Peyer's patch (tissue), 4 donors: ENCODE results near the gene SBNO1. TPM values are rescaled to one million over a fixed set of nuclear protein-coding genes. Genes with fewer than 3 reads are reported as not detected.
"Not testable (repeated sequence)": the region's sequence is repeated elsewhere in the genome, so short reads cannot be mapped to it uniquely, and the experiment has no call there.

Experiments
- DNase-seq, 3 donors: peaks; one replicate each; pipeline ENCODE4 v3.0.0-alpha.2; 2017 to 2019
- H3K27ac ChIP-seq, 4 donors: fragments of 200-600 bp; sonication (generic); one replicate each; pipeline ENCODE4 v1.5.1; 2016 to 2019
- H3K27me3 ChIP-seq, 2 donors: fragments of 200-600 bp; sonication (generic); one replicate each; pipeline ENCODE4 v1.5.1; 2019
- H3K36me3 ChIP-seq, 3 donors: fragments of 200-600 bp; sonication (generic); one replicate each; pipeline ENCODE4 v1.5.1; 2016 to 2019
- H3K4me1 ChIP-seq, 4 donors: fragments of 200-600 bp; sonication (generic); one replicate each; pipeline ENCODE4 v1.5.1; 2016 to 2019
- H3K4me3 ChIP-seq, 4 donors: fragments of 200-600 bp; sonication (generic); 1 replicate in 3 of 4; 2 replicates in 1 of 4; pipeline ENCODE4 v1.5.1; 2016 to 2019; ENCODE audit warnings: mild to moderate bottlenecking in 1 of 4
- H3K9me3 ChIP-seq, 4 donors: fragments of 200-600 bp; sonication (generic); one replicate each; pipeline ENCODE4 v1.5.1; 2016 to 2019; ENCODE audit warnings: mild to moderate bottlenecking in 1 of 4
- CTCF ChIP-seq, 6 experiments: fragments of 450-650 bp in 4 of 6; fragments of 200-600 bp in 2 of 6; sonication (generic) in 1 of 6; IDR thresholded peaks; one replicate each; pipeline ENCODE4 v1.5.1; 2017 to 2019; ENCODE audit warnings: antibody characterized with exemption in 6 of 6, mild to moderate bottlenecking in 3 of 6, moderate library complexity in 1 of 6
- POLR2A ChIP-seq, 2 donors: fragments of 450-650 bp; IDR thresholded peaks; one replicate each; pipeline ENCODE4 v1.5.1; 2017; ENCODE audit warnings: antibody characterized with exemption in 2 of 2, mild to moderate bottlenecking in 2 of 2, moderate library complexity in 2 of 2
- total RNA-seq, 4 donors: library from RNA; depleted of rRNA; stranded (reverse); fragments of >200 nt; gene quantifications; one replicate each; pipeline ENCODE4 v1.1.0, GENCODE V29; 2016

The SBNO1 gene
- total RNA-seq = 10 to 100 TPM; 16.2 to 23.9 (median 18.8) TPM

- no peaks in the 10 kb centered on the region for H3K27me3 ChIP-seq
- peak within 1 kb of the TSS; percentile 69 to 93 (median 80) for H3K4me3 ChIP-seq
- H3K9me3 ChIP-seq = no peaks in the 10 kb centered on the region
- TF ChIP-seq POLR2A (IDR thresholded peaks at IDR 0.05) (peak; percentile 54 to 66), CTCF (IDR thresholded peaks at IDR 0.05) (peak in 1 of 6 experiments; percentile 13)
- peaks cover 0 to 17% (median 10%) of the 10 kb centered on the region in 4 donors for H3K4me1 ChIP-seq
- H3K27ac ChIP-seq = peak within 1 kb of the TSS; percentile 91 to 96 (median 95)
- peak; percentile 93 to 95 (median 95) for DNase-seq
- peaks cover 0 to 13% (median 0%) of the 10 kb centered on the region in 3 donors for H3K36me3 ChIP-seq
These were observed at the start of gene SBNO1 for GRCh38 chr12:123364532-123365024. Gene SBNO1, minus strand, starts transcription at chr12:123364847. Its CDS starts 14,406 bp downstream, at chr12:123350441.

- TF ChIP-seq CTCF (IDR thresholded peaks at IDR 0.05) (no peak), POLR2A (IDR thresholded peaks at IDR 0.05) (no peak)
- H3K27ac ChIP-seq = no peak overlapping the region
- H3K4me1 ChIP-seq = no peaks in the 10 kb centered on the region
- no peaks in the 10 kb centered on the region for H3K27me3 ChIP-seq
- no peak overlapping the region for H3K4me3 ChIP-seq
- no peak for DNase-seq
- no peaks in the 10 kb centered on the region for H3K9me3 ChIP-seq
- H3K36me3 ChIP-seq = peaks cover 0 to 45% (median 5%) of the 10 kb centered on the region in 3 donors
These were observed 45.4 kb upstream of the SBNO1 start for GRCh38 chr12:123410041-123410412.

GRCh38 chr12:123409284-123410040 is 44.8 kb upstream of the SBNO1 start:
- not testable (repeated sequence) for H3K27ac ChIP-seq, H3K4me1 ChIP-seq, DNase-seq, H3K9me3 ChIP-seq, H3K4me3 ChIP-seq, H3K27me3 ChIP-seq
- peaks cover 0 to 50% (median 5%) of the 10 kb centered on the region in 3 donors for H3K36me3 ChIP-seq

GRCh38 chr12:123408619-123409018 is 44.0 kb upstream of the SBNO1 start:
- not testable (repeated sequence) for H3K4me1 ChIP-seq, H3K27me3 ChIP-seq, H3K9me3 ChIP-seq, H3K27ac ChIP-seq, H3K4me3 ChIP-seq, DNase-seq
- peaks cover 0 to 59% (median 5%) of the 10 kb centered on the region in 3 donors for H3K36me3 ChIP-seq

GRCh38 chr12:123407934-123408333 is 43.3 kb upstream of the SBNO1 start:
- not testable (repeated sequence) for H3K4me3 ChIP-seq, H3K27ac ChIP-seq, H3K4me1 ChIP-seq, H3K9me3 ChIP-seq, DNase-seq, H3K27me3 ChIP-seq
- peaks cover 0 to 66% (median 5%) of the 10 kb centered on the region in 3 donors for H3K36me3 ChIP-seq

GRCh38 chr12:123407269-123407668 is 42.6 kb upstream of the SBNO1 start:
- H3K27ac ChIP-seq, H3K4me1 ChIP-seq, H3K27me3 ChIP-seq, H3K9me3 ChIP-seq, DNase-seq, H3K4me3 ChIP-seq: not testable (repeated sequence)
- peaks cover 0 to 72% (median 5%) of the 10 kb centered on the region in 3 donors for H3K36me3 ChIP-seq

- H3K4me1 ChIP-seq = no peaks in the 10 kb centered on the region
- H3K9me3 ChIP-seq = no peaks in the 10 kb centered on the region
- H3K4me3 ChIP-seq = no peak overlapping the region
- no peaks in the 10 kb centered on the region for H3K27me3 ChIP-seq
- H3K36me3 ChIP-seq = peaks cover 0 to 78% (median 5%) of the 10 kb centered on the region in 3 donors
- DNase-seq = no peak
- TF ChIP-seq POLR2A (IDR thresholded peaks at IDR 0.05) (no peak), CTCF (IDR thresholded peaks at IDR 0.05) (no peak)
- no peak overlapping the region for H3K27ac ChIP-seq
These were observed 39.9 kb upstream of the SBNO1 start for GRCh38 chr12:123404581-123404980.
